Left ventricle myocardium inferior (tissue), 1 donor: ENCODE results near the gene MMEL1. TPM values are rescaled to one million over a fixed set of nuclear protein-coding genes. Genes with fewer than 3 reads are reported as not detected.

Source experiments
- DNase-seq: peaks from one replicate; pipeline ENCODE4 v3.0.0-alpha.2; 2020
- H3K27ac ChIP-seq: fragments of 200-600 bp; replicated peaks from 2 replicates; pipeline ENCODE4 v1.8.0; 2021
- H3K27me3 ChIP-seq: fragments of 200-600 bp; 2 replicates; pipeline ENCODE4 v1.8.0; 2021; ENCODE audit warnings: low read depth
- H3K36me3 ChIP-seq: fragments of 200-600 bp; 2 replicates; pipeline ENCODE4 v1.8.0; 2021
- H3K4me1 ChIP-seq: fragments of 200-600 bp; 2 replicates; pipeline ENCODE4 v1.8.0; 2021
- H3K4me3 ChIP-seq: fragments of 200-600 bp; 2 replicates; pipeline ENCODE4 v1.8.0; 2021; ENCODE audit warnings: mild to moderate bottlenecking, moderate library complexity
- H3K9me3 ChIP-seq: fragments of 200-600 bp; replicated peaks from 2 replicates; pipeline ENCODE4 v1.8.0; 2021
- CTCF ChIP-seq: fragments of 200-600 bp; IDR thresholded peaks from 2 replicates; pipeline ENCODE4 v1.8.0; 2021; ENCODE audit warnings: antibody characterized with exemption, mild to moderate bottlenecking, borderline replicate concordance
- intact Hi-C: fragments of 100-400 bp; cut with micrococcal nuclease; formaldehyde crosslinking; loops from one replicate; pipeline ENCODE4 v1.11.0; 2022
- total RNA-seq: library from RNA; stranded (reverse); fragmentation: NEBNext Ultra II Directional; extraction: Animal tissue kit (Norgen Biotek cat#: 25700); gene quantifications from one replicate; pipeline ENCODE4 v1.2.1, GENCODE V29; 2021
- donor health status: DM: no; HTN: yes; CAD: no; lungs with severe emphysema.

Gene MMEL1
- total RNA-seq, 1 donor from 2014 or later: 0.82 TPM

- intact Hi-C loops: no loop called here
- H3K36me3 ChIP-seq: peaks cover 35% of the 10 kb centered on the region
Observed at GRCh38 chr1:2558420-2558819, 74.4 kb downstream of the MMEL1 start.

GRCh38 chr1:2557482-2558400, 75.1 kb downstream of the MMEL1 start:
- TF ChIP-seq CTCF: no peak
- Histone ChIP-seq H3K27ac (peak overlapping the region; percentile 92), H3K27me3 (peaks cover 9% of the 10 kb centered on the region), H3K4me1 (peaks cover 61% of the 10 kb centered on the region), H3K36me3 (peaks cover 30% of the 10 kb centered on the region), H3K4me3 (peak overlapping the region; percentile 70), H3K9me3 (no peaks in the 10 kb centered on the region)
- no peak for DNase-seq
- intact Hi-C loops: no loop called here

More at GRCh38 chr1:2558420-2558819, 74.4 kb downstream of the MMEL1 start:
- no peak overlapping the region for H3K27ac ChIP-seq
- no peak for TF ChIP-seq CTCF
- peak overlapping the region; percentile 70 for H3K4me3 ChIP-seq
- DNase-seq: no peak
- H3K27me3 ChIP-seq: peaks cover 9% of the 10 kb centered on the region
- H3K4me1 ChIP-seq: peaks cover 61% of the 10 kb centered on the region
- H3K9me3 ChIP-seq: no peaks in the 10 kb centered on the region

GRCh38 chr1:2556678-2557481, 75.9 kb downstream of the MMEL1 start:
- intact Hi-C loops: no loop called here
- Histone ChIP-seq H3K27me3 (peaks cover 9% of the 10 kb centered on the region), H3K4me3 (peak overlapping the region; percentile 70), H3K36me3 (peaks cover 30% of the 10 kb centered on the region), H3K9me3 (no peaks in the 10 kb centered on the region), H3K4me1 (peaks cover 61% of the 10 kb centered on the region), H3K27ac (peak overlapping the region; percentile 92)
- no peak for TF ChIP-seq CTCF
- no peak for DNase-seq

GRCh38 chr1:2556277-2556677, 76.5 kb downstream of the MMEL1 start, which contains the start of gene TNFRSF14:
TNFRSF14 (plus strand) TSS chr1:2556371; CDS start chr1:2556665, 294 bp downstream.
- peak; percentile 9 for TF ChIP-seq CTCF

GRCh38 chr1:2555634-2556276, 77.1 kb downstream of the MMEL1 start:
- peak; percentile 81 for DNase-seq
- H3K27ac ChIP-seq: peak overlapping the region; percentile 92
- H3K27me3 ChIP-seq: peaks cover 9% of the 10 kb centered on the region
- H3K4me1 ChIP-seq: peaks cover 61% of the 10 kb centered on the region
- no peaks in the 10 kb centered on the region for H3K9me3 ChIP-seq
- peak overlapping the region; percentile 70 for H3K4me3 ChIP-seq
- no peak for TF ChIP-seq CTCF
- intact Hi-C loops: no loop called here
- H3K36me3 ChIP-seq: peaks cover 27% of the 10 kb centered on the region

More at GRCh38 chr1:2556277-2556677, 76.5 kb downstream of the MMEL1 start, which contains the start of gene TNFRSF14:
- Histone ChIP-seq H3K27me3 (peaks cover 9% of the 10 kb centered on the region), H3K27ac (peak within 1 kb of the TSS; percentile 92), H3K4me3 (peak within 1 kb of the TSS; percentile 70), H3K4me1 (peaks cover 61% of the 10 kb centered on the region), H3K36me3 (peaks cover 30% of the 10 kb centered on the region), H3K9me3 (no peaks in the 10 kb centered on the region)
- no peak for DNase-seq
- intact Hi-C loops: no loop called here
